HG02943 (cell line): ENCODE measurements around the gene DRICH1.
"Not testable (repeated sequence)": the region's sequence is repeated elsewhere in the genome, so short reads cannot be mapped to it uniquely, and the experiment has no call there.

Experiments
- ATAC-seq: cut with Tn5 transposase; IDR thresholded peaks from one replicate; pipeline ENCODE4 v1.9.1; 2021; ENCODE audit warnings: mild to moderate bottlenecking, low read depth, moderate library complexity; ENCODE audit not compliant: unreplicated experiment

DRICH1 gene

GRCh38 chr22:23632178-23632577, at the start of gene DRICH1:
DRICH1 (minus strand) TSS chr22:23632321; CDS start chr22:23632023, 298 bp downstream.
- no peak for ATAC-seq

DNA sequence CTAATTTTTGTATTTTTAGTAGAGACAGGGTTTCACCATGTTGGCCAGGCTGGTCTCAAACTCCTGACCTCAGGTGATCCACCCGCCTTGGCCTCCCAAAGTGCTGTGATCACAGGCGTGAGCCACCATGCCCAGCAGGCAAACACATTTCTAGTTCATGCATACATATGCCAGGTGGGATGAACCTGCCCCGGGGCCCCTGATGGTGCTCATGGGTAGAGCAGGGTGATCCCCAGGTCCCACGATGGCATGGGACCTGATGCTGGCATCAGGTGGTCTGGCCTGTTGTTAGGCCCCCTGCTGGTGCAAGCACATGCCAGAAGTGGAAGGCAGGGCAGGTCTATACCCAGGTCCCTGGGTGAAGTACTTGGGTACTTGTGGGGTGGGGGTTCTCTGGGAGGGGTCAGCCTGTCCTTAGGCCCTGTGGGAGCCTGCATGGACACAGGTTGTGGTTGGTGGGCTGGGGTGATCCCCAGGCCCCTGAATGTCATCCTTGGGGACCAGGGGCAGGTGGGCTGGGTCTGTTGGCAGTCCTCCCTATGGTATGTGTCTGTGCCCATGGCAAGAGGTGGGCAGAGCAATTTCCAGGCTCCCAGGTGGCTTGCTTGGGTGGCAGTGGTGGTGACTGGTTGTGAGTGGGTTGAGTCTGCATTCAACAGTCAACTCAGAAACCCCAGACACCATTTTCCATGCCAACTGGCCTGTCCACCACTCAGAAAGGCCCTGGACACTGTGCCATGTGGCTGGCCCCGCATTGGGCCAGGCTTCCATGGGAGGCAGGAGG, 49.1 kb upstream of the DRICH1 start:
- no peak for ATAC-seq

DNA sequence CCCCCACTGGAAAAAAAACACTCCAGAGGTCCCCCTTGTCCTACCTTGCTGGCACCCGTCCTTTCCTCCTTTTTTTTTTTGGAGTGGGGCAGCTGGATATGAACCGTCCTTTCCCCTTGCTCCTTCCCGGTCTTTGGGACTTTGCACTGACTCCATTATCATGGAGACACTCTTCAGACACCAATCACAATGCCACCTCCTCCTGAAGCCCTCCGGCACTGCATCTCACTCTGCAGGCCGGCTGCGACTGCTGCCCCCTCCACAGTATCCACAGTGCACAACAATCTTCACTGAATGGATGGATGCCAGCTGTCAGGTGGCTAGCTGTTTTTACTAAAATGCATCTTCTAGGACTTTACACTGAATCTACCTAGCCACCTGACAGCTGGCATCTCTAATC, 46.0 kb upstream of the DRICH1 start:
- no peak for ATAC-seq

DNA sequence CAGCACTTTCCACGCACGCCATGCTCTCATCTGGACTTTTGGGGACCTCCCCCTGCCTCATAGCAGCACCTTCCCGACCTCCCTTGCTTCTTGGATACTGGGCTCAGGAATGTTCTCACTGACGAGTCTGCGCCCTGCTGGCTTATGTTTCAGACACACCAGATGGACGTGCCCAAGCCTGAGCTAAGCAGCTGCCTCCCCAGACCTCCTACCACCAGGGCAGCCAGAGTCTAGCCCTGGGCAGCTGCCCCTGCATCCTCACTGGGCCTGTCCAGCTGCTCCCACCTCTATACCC, 45.5 kb upstream of the DRICH1 start:
- ATAC-seq, result no peak

DNA sequence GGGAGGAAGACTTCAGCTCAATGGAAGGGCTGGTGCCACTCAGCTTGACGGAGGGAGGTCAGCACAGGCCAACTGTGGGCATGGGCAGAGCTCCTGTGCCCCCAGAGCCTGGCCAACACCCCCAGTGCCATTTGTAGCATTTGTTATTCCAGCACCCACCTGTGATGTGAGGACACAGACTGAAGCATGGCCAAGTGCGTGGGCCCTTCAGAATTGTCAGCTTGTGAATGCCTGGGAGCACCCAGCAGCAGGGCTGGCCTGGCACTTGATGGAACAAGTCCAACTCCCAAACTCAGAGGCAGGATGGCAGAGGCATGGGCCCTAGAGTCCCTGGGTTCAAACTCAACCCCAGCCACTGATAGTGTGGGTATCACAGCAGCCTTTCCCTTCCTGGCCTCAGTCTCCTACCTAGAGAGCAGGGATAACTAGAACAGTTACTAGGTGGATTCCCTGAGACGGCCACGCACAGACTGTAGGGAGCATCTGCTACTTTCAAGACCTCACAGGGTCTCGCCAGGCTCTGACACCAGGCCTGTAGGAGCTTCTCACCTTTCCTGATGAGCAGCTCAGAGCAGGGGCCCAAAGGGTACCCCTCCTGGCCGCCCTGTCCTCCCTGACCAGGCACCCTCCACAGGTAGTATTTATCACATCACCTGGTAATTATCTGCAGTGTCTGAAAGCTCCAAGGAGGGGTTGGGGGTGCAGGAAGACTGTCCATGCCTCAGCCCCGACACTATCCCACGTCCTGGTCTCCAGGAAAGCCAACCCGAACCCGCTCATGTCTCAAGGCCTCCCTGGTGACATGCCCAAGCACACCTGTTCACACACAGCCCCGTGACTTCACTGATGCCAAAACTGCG, 45.0 kb upstream of the DRICH1 start:
- ATAC-seq, result not testable (repeated sequence)

- ATAC-seq, result no peak
These were observed 43.6 kb upstream of the DRICH1 start for GRCh38 chr22:23675502-23676415.

- ATAC-seq, result not testable (repeated sequence)
These were observed 42.9 kb upstream of the DRICH1 start for GRCh38 chr22:23674886-23675501.

DNA sequence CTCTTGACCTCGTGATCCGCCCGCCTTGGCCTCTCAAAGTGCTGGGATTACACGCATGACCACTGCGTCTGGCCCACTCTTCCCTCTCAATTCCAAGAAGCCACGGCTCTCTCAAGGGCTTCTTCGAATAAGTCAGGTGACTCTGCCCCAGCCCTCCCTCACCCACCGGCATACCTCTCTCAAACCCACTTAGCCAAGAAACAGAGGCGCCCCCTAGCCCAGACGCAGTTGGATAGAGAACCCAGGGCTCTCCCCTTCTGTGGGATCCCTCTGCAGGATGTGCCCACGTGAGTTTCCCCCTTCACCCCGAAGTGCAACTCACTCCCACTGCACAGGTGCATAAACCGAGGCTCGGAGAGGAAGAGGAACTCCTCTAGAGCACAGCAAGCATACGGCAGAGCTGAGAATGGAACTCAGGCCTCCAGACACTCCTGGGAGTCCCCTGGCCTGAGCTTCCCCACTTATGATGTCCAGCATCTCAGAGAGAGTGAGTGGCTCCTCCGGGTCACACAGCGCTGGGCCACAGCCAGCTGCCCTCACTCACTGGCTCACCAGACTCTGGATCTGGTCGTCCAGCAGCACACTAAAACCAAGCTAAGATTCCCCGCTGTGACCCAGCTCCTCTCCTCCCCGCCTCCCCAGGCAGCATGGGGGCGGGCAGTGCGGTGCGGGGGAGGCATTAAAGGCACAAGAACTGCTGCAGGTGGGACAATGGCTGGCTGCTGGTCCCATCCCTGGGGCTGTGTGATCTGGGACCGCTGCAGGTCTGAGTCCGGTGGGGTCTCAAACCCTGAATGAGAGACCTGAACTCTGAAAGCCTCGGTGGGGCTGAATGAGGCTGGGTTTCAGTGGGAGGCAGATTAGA, 41.9 kb upstream of the DRICH1 start:
- ATAC-seq, result no peak

GRCh38 chr22:23673050-23673620, 41.0 kb upstream of the DRICH1 start:
- ATAC-seq, result no peak

DNA sequence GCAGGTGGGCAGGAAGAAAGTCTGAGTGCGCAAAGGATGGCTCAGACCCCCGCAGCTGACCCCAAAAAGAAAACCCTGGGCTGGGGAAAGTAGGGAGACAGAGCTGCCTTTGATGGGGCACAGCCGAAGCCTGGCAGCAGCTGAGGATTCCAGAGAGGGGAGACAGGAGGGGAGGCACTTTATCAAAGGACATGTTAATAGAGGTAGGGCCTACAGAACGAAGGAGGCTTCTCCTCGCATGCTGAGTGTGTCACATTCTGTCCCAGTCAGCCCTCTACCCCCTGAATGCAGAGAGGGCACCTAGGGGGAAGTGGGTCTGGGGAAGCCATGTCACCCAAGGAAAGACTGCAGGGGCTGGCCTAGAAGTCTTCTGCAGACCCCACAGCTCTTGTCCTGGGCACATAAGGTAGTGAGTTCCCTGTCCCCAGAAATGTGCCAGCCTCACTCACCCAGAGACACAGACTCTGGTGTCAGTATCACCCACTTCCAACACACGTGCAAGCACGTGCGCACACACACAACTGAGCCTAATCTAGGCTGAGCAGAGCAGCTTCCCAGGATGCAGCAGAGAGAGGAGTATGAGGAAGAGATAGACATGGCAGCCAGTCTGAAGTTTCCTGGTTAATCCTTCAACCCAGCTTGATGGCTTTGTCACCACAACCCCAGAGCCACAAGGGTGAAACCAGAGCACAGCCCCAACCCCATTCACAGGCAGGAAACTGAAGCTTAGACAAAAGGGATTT, 40.4 kb upstream of the DRICH1 start:
- ATAC-seq, result not testable (repeated sequence)

GRCh38 chr22:23671387-23671786, 39.3 kb upstream of the DRICH1 start:
- not testable (repeated sequence) for ATAC-seq

DNA sequence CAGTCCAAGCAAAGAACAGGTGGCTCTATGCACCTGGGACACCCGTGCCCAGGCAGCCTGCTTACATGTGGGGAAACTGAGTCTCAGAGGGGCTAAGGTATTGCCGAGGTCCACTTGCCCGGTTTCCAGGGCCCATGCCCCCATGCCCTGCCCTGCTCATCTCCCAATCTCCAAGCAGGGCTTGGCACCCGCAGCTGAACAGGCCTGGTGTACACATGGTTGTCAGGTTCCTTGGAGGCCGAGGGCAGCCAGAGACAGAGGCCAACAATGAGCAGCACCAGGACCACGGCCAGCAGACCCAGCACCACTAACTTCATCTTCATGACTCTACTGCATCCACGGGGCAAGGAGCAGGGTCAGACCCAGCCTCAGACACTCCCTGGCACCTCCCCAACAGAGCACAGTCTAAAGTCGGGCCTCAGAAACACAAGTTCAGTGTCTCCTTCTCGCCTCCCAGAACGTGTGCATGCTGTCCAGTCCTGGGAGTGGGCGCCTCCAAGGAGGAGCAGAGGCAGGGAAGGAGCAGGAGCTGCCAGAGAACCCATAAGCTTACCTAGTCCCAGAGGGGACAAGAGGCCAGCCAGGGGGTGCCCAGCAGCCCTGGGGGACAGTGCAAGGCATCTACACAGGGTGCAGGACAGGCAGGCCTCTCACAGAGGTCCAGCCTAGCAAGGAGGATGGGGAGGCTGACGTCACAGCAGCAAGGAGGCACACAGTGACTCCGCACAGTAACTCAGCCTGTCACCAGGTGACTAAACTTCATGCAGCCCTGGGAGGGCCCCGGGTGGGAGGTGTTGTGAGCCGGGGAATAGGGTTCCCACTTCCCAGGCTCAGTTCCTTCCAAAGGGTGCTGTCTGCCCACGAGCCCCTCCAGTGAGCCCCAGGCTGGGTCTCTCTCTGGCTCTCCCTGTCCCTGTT, 38.5 kb upstream of the DRICH1 start:
- ATAC-seq, result no peak

- ATAC-seq, result not testable (repeated sequence)
These were observed 28.3 kb upstream of the DRICH1 start for GRCh38 chr22:23660381-23660780.

- ATAC-seq, result no peak
These were observed 25.6 kb upstream of the DRICH1 start for GRCh38 chr22:23657727-23658126.

- no peak for ATAC-seq
These were observed 23.9 kb upstream of the DRICH1 start for GRCh38 chr22:23655891-23656475.

DNA sequence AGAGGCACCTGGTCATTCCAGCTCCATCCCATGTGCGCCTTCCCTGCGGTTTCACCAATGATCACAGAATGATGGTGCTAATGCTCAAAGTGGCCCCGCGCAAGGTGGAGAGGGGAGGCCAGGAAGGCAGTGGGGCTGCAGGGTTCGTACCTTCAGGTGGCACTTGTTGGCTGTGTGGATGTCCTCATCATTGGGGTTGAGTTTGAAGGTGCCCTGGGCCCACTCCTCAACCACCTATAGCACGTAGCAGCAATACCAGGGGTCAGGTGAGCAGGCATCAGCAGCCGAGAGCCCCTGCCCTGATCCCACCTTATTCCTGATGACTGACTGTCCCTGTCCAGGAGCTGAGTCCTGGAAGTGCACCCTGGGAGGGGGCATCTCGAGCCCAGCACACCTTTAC, 20.6 kb upstream of the DRICH1 start:
- ATAC-seq, result no peak

DNA sequence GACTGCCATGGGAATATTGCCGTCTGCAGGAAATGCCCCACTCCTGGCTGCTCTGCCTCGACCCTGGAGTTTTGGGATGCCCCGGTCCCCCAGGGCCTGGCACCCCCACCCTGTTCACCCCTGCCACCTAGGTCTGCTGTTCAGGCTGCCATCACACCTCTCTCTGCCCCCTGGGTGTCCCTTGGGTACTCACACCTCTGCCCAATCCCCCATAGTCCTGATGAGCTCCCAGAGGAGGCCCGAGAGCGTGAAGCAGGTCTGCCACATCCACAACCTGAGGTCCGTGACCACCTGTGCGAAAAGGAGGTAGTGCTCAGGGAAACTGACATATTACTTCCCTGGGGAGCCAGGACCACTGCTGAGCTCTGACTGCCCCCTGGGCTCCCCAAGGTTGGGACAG, 20.2 kb upstream of the DRICH1 start:
- ATAC-seq, result no peak
